Cardiac muscle cell (in vitro differentiated cells and primary cell): ENCODE measurements around the gene ALKBH5. TPM values are rescaled to one million over a fixed set of nuclear protein-coding genes. Genes with fewer than 3 reads are reported as not detected.

Experiments used
- DNase-seq, 2 donors: peaks; one replicate each; pipeline versions ENCODE4 v3.0.0 to v3.0.0-alpha.2; 2010 to 2017; ENCODE audit warnings: low read depth in 1 of 2, low spot score in 1 of 2
- H3K27ac ChIP-seq: fragments of 200-600 bp; sonication (generic); 2 replicates; pipeline ENCODE4 v1.5.1; 2016
- H3K27me3 ChIP-seq: fragments of 200-600 bp; sonication (generic); 2 replicates; pipeline ENCODE4 v1.6.0; 2016; ENCODE audit warnings: control low read depth
- H3K36me3 ChIP-seq: fragments of 200-600 bp; sonication (generic); 2 replicates; pipeline ENCODE4 v1.5.1; 2016; ENCODE audit warnings: control low read depth
- H3K4me1 ChIP-seq: fragments of 200-600 bp; sonication (generic); 2 replicates; pipeline ENCODE4 v1.8.1; 2017; ENCODE audit warnings: low read depth, mild to moderate bottlenecking, mixed run types
- H3K4me3 ChIP-seq: fragments of 200-600 bp; sonication (generic); 2 replicates; pipeline ENCODE4 v1.5.1; 2016; ENCODE audit warnings: mild to moderate bottlenecking
- H3K9me3 ChIP-seq: fragments of 200-600 bp; sonication (generic); 2 replicates; pipeline ENCODE4 v1.5.1; 2017; ENCODE audit warnings: low read depth, mild to moderate bottlenecking, control low read depth
- polyA plus RNA-seq: library from polyadenylated mRNA; unstranded; fragments of >200 nt; fragmentation: Nextera tagmentation; extraction: Ambion mirVana; gene quantifications from 2 replicates; pipeline ENCODE4 v1.2.1, GENCODE V29; 2016
- total RNA-seq: library from RNA; depleted of rRNA; stranded (reverse); fragments of >200 nt; gene quantifications from 2 replicates; pipeline ENCODE4 v1.2.3, GENCODE V29; 2016
- TF ChIP-seq, protein P1 (sequence below): IDR thresholded peaks from 2 replicates; pipeline ENCODE4 v1.5.1; 2012; ENCODE audit warnings: low read depth, mild to moderate bottlenecking, low read length

Gene ALKBH5
- total and polyA plus RNA-seq, 2 experiments from 2014 or later, result 257 to 279 TPM

- TF ChIP-seq, protein P1, sequence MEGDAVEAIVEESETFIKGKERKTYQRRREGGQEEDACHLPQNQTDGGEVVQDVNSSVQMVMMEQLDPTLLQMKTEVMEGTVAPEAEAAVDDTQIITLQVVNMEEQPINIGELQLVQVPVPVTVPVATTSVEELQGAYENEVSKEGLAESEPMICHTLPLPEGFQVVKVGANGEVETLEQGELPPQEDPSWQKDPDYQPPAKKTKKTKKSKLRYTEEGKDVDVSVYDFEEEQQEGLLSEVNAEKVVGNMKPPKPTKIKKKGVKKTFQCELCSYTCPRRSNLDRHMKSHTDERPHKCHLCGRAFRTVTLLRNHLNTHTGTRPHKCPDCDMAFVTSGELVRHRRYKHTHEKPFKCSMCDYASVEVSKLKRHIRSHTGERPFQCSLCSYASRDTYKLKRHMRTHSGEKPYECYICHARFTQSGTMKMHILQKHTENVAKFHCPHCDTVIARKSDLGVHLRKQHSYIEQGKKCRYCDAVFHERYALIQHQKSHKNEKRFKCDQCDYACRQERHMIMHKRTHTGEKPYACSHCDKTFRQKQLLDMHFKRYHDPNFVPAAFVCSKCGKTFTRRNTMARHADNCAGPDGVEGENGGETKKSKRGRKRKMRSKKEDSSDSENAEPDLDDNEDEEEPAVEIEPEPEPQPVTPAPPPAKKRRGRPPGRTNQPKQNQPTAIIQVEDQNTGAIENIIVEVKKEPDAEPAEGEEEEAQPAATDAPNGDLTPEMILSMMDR, result no peak
- peak in 1 of 2 donors; percentile 80 for DNase-seq
- peaks cover 10% of the 10 kb centered on the region for H3K36me3 ChIP-seq
- no peaks in the 10 kb centered on the region for H3K27me3 ChIP-seq
- H3K4me3 ChIP-seq, result peak overlapping the region; percentile 88
- no peaks in the 10 kb centered on the region for H3K9me3 ChIP-seq
- no peak overlapping the region for H3K27ac ChIP-seq
- peaks cover 48% of the 10 kb centered on the region for H3K4me1 ChIP-seq
Measured at GRCh38 chr17:18186627-18186982, 3.0 kb downstream of the ALKBH5 start.

- Histone ChIP-seq H3K36me3 (peaks cover 11% of the 10 kb centered on the region), H3K27ac (no peak overlapping the region), H3K27me3 (no peaks in the 10 kb centered on the region), H3K9me3 (no peaks in the 10 kb centered on the region), H3K4me3 (peak overlapping the region; percentile 88), H3K4me1 (peaks cover 46% of the 10 kb centered on the region)
- TF ChIP-seq, protein P1, result no peak
- peak in 1 of 2 donors; percentile 34 for DNase-seq
Measured at GRCh38 chr17:18187226-18187625, 3.6 kb downstream of the ALKBH5 start.

DNA sequence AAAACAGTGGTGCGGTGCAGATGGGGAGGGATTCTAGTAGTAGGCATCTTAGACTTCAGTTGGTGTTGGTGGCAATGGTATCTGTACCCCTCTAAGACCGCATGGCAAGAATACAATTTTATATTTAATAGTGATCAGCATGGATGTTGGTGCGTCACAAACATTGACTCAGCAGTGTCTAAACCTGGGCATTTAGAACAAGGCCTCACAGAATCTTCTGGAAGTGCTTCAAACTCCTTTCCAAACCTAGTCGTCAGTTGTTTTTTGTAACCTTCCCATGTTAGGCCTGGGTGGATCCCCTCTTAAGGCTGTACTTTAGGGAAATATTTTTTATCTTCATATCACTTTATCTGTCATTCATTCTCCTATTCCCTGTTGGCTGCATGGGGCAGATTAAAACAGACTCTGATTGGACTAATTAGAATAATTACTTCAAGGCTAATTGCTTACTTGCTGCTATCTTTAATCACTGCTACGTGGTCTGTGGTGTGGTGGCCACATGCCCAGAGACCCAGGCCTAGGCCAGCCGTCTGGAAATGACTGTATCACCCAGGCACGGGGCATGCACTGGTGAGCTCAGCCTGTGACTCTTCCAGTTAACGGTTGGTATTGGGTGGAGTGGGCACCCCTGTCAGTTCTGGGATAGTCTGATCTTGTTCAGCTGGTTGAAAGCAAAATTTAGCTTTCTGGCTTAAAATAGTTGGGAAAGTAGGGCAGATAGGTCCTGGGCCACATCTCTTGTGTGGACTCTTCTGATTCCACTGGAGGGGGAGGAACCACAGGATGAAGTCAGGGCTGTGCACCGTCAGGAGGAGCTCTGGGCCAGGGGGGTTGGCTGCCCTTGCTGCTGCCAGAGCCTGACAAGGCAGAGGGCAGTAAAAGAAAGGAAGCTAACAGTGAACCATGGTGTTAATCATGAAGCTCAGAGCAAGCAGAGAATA, 4.5 kb downstream of the ALKBH5 start:
- peak overlapping the region; percentile 9 for H3K4me3 ChIP-seq
- no peaks in the 10 kb centered on the region for H3K9me3 ChIP-seq
- H3K36me3 ChIP-seq, result peaks cover 13% of the 10 kb centered on the region
- DNase-seq, result peak in 1 of 2 donors; percentile 54
- no peaks in the 10 kb centered on the region for H3K27me3 ChIP-seq
- peaks cover 41% of the 10 kb centered on the region for H3K4me1 ChIP-seq
- no peak overlapping the region for H3K27ac ChIP-seq
- TF ChIP-seq, protein P1, result no peak

DNA sequence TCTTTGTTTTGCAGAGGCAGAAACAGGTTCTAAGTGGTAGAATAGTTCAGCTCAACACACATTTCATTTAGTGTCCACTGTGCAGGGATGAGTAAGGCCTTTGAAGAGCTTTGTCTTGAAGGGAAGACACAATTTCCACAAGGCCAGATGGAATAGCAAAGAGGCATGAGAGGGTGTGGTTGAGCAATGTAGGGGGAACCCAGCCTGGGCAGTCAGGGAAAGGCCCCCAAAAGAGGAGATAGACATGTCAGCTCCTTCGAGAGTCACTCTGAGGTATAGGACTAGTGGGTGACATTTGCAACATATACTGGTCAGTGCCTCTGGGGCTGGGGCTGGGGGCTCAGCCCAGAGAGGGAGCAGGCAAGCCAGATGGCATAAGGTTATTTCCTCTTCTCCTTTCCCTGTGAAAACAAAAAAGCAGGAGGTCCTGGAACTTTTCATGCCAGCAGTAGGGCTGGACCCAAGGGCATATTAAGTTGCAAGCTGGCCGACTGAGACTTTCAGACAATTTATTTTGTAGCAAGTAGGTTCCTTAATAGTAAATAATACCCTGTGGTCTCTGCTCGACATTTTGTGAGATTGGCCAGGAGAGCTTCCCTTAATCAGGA, 7.1 kb downstream of the ALKBH5 start:
- Histone ChIP-seq H3K27me3 (no peaks in the 10 kb centered on the region), H3K9me3 (no peaks in the 10 kb centered on the region), H3K4me3 (no peak overlapping the region), H3K27ac (peak overlapping the region; percentile 45), H3K4me1 (peaks cover 36% of the 10 kb centered on the region), H3K36me3 (peaks cover 27% of the 10 kb centered on the region)
- TF ChIP-seq, protein P1, result no peak
- no peak for DNase-seq

DNA sequence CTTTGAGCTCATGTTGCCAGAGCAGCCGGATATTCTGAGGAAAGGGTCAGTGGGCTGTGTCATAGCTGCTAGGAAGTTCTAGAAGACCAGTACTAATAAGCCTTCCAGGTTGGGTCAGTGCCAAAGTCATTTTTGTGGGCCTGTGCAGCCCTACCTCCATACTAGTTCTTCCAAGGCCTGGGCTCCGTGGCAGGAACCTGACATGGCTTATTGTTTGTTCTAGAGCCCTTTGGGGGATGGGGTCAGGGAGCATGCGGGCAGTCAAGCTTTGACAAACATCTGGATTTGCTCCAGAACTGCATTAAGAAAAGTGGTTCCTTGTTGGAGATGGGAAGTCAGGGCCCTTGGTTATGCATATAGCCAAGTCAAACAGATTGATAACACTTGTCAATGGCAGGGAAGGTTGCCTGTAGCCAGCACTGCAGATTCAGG, 7.6 kb downstream of the ALKBH5 start:
- peak overlapping the region; percentile 45 for H3K27ac ChIP-seq
- H3K27me3 ChIP-seq, result no peaks in the 10 kb centered on the region

More for the DNA sequence above, 7.6 kb downstream of the ALKBH5 start:
- peak in 1 of 2 donors; percentile 62 for DNase-seq
- peaks cover 28% of the 10 kb centered on the region for H3K36me3 ChIP-seq
- H3K9me3 ChIP-seq, result no peaks in the 10 kb centered on the region
- peaks cover 31% of the 10 kb centered on the region for H3K4me1 ChIP-seq
- TF ChIP-seq, protein P1, result no peak
- no peak overlapping the region for H3K4me3 ChIP-seq
